ENCODE measurements around the gene SOX6. TPM values are rescaled to one million over a fixed set of nuclear protein-coding genes. Genes with fewer than 3 reads are reported as not detected.

The SOX6 gene
- total RNA-seq, 6 experiments from 2014 or later: 3.3 to 16.1 (median 7.8) TPM

- H3K36me3 ChIP-seq: no peaks in the 10 kb centered on the region
- TF ChIP-seq, protein P1, sequence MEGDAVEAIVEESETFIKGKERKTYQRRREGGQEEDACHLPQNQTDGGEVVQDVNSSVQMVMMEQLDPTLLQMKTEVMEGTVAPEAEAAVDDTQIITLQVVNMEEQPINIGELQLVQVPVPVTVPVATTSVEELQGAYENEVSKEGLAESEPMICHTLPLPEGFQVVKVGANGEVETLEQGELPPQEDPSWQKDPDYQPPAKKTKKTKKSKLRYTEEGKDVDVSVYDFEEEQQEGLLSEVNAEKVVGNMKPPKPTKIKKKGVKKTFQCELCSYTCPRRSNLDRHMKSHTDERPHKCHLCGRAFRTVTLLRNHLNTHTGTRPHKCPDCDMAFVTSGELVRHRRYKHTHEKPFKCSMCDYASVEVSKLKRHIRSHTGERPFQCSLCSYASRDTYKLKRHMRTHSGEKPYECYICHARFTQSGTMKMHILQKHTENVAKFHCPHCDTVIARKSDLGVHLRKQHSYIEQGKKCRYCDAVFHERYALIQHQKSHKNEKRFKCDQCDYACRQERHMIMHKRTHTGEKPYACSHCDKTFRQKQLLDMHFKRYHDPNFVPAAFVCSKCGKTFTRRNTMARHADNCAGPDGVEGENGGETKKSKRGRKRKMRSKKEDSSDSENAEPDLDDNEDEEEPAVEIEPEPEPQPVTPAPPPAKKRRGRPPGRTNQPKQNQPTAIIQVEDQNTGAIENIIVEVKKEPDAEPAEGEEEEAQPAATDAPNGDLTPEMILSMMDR (IDR thresholded peaks at IDR 0.05): no peak
- no peak for TF ChIP-seq POLR2A (IDR thresholded peaks at IDR 0.05)
- no peaks in the 10 kb centered on the region for H3K27me3 ChIP-seq
- 63% methylated on average over 8 of the region's 8 CpGs for WGBS (ENCODE audit: insufficient coverage, low coverage, low lambda C conversion rate, missing lambda C conversion rate)
- H3K27ac ChIP-seq: no peak overlapping the region
- DNase-seq: no peak
- no peak for ATAC-seq
- intact Hi-C loops (cut with DNase I): no loop called here
- no peaks in the 10 kb centered on the region for H3K4me1 ChIP-seq
- H3K4me3 ChIP-seq: no peak overlapping the region
- no peaks in the 10 kb centered on the region for H3K9me3 ChIP-seq
Measured at GRCh38 chr11:16299884-16300782, 56.2 kb downstream of the SOX6 start.

DNA sequence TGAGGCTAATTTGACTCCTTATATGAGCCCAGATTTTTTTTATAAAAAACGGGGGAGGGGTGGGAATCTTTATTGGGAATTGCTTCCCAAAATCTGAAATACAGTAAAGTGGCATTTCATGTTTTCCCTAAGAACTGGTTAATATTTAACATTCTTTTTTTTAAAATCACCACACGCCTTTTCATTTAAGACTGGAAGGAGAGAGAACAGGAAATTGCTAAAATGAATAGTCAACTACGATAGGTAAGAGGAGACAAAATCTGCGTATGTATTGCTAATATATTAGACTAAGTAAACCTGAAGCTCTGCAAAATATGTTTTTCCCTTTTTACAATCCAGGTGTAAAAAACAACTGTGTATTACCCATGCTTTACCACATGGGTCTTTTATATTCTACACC is 57.0 kb downstream of the SOX6 start:
- H3K27me3 ChIP-seq: no peaks in the 10 kb centered on the region
- intact Hi-C loops (cut with DNase I): no loop called here
- ATAC-seq: no peak

DNA sequence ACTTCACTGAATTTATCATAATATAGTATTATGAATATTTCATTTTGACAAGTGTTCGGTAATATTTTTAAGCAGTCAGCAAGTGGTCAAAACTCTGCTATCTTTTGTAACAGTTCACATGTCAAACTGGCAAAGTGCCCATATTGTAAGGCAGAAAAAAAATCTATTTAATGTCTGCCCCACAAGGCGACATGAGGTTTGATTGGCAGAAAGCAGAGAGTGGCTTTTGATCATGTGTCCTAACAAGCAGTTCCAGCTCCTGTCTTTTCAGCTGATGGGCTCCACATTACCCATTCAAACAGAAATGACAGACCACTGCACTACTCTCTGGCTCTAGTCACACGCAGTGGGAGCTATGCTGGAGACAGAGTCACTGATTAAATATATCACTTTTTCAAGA is 59.0 kb downstream of the SOX6 start:
- Histone ChIP-seq H3K4me1 (no peaks in the 10 kb centered on the region), H3K9me3 (no peaks in the 10 kb centered on the region), H3K36me3 (no peaks in the 10 kb centered on the region), H3K27me3 (no peaks in the 10 kb centered on the region), H3K4me3 (no peak overlapping the region), H3K27ac (no peak overlapping the region)
- TF ChIP-seq, protein P1 (IDR thresholded peaks at IDR 0.05): no peak
- TF ChIP-seq POLR2A (IDR thresholded peaks at IDR 0.05): no peak
- WGBS (ENCODE audit: insufficient coverage, low coverage, low lambda C conversion rate, missing lambda C conversion rate): 38% methylated on average over 2 of the region's 3 CpGs
- peak in 1 of 4 donors; percentile 9 for ATAC-seq
- intact Hi-C loops (cut with DNase I): no loop called here
- DNase-seq: no peak

More for the DNA sequence above, 57.0 kb downstream of the SOX6 start:
- no peak overlapping the region for H3K27ac ChIP-seq
- H3K4me1 ChIP-seq: no peaks in the 10 kb centered on the region
- 61% methylated on average over 4 of the region's 4 CpGs for WGBS (ENCODE audit: insufficient coverage, low coverage, low lambda C conversion rate, missing lambda C conversion rate)
- TF ChIP-seq, protein P1 (IDR thresholded peaks at IDR 0.05): no peak
- no peak for TF ChIP-seq POLR2A (IDR thresholded peaks at IDR 0.05)
- H3K36me3 ChIP-seq: no peaks in the 10 kb centered on the region
- no peak overlapping the region for H3K4me3 ChIP-seq
- DNase-seq: no peak
- H3K9me3 ChIP-seq: no peaks in the 10 kb centered on the region

GRCh38 chr11:16296273-16296672 is 60.1 kb downstream of the SOX6 start:
- no peaks in the 10 kb centered on the region for H3K27me3 ChIP-seq
- TF ChIP-seq, protein P1 (IDR thresholded peaks at IDR 0.05): no peak
- no peak for TF ChIP-seq POLR2A (IDR thresholded peaks at IDR 0.05)
- no peak overlapping the region for H3K27ac ChIP-seq
- no peaks in the 10 kb centered on the region for H3K9me3 ChIP-seq
- DNase-seq: no peak
- 70% methylated on average over 2 of the region's 2 CpGs for WGBS (ENCODE audit: insufficient coverage, low coverage, low lambda C conversion rate, missing lambda C conversion rate)
- no peak for ATAC-seq
- H3K4me1 ChIP-seq: no peaks in the 10 kb centered on the region
- no peaks in the 10 kb centered on the region for H3K36me3 ChIP-seq
- H3K4me3 ChIP-seq: no peak overlapping the region
- intact Hi-C loops (cut with DNase I): no loop called here

All from right lobe of liver (tissue), 6 donors.